HepG2 (cell line): ENCODE data around the gene THRAP3. TPM values are rescaled to one million over a fixed set of nuclear protein-coding genes. Genes with fewer than 3 reads are reported as not detected.

Experiments
- ATAC-seq: fragments of 200-7000 bp; cut with Tn5 transposase; 3 replicates; pipeline ENCODE4 v1.9.1; 2020; ENCODE audit warnings: mild to moderate bottlenecking, moderate library complexity
- BruUV-seq: library from RNA; stranded (reverse); fragments of 400-500 nt; replicated peaks from 2 replicates; lab custom pipeline; 2021; lab: Mats Ljungman, UMichigan
- CTCF ChIA-PET: fragments of 300-600 bp; formaldehyde crosslinking; extraction: SDS; loops from one replicate; lab custom pipeline; 2021; ENCODE audit warnings: low total read pairs, inconsistent platforms, low intra/inter-chr PET ratio; lab: Yijun Ruan, JAX
- POLR2A ChIA-PET: fragments of 350-600 bp; sonication (Branson Sonifier 250); formaldehyde crosslinking; loops from one replicate; lab custom pipeline; 2020; ENCODE audit warnings: antibody characterized with exemption, inconsistent platforms; lab: Yijun Ruan, JAX
- DNase-seq: peaks from one replicate; pipeline ENCODE4 v3.0.0-alpha.2; 2015; ENCODE audit warnings: low spot score
- FAIRE-seq: peaks from 3 replicates; lab custom pipeline; 2011; peaks lifted over from hg19 to GRCh38; lab: Jason Lieb, UNC
- H2AFZ ChIP-seq: one replicate; pipeline ENCODE4 v1.6.1; 2011; ENCODE audit warnings: low read length, inconsistent platforms
- H3K27ac ChIP-seq: fragments of 300-600 bp; 3 replicates; pipeline ENCODE4 v1.8.0; 2011; ENCODE audit warnings: mixed run types, mild to moderate bottlenecking, mixed read lengths, low read length, inconsistent platforms; ENCODE audit not compliant: insufficient read depth; ENCODE audit errors: extremely low read length
- H3K27me3 ChIP-seq, 2 experiments: fragments of 200-600 bp in 1 of 2; 2 replicates in 1 of 2; 3 replicates in 1 of 2; pipeline versions ENCODE4 v1.6.0 to v1.8.0; 2011; ENCODE audit warnings: low read length in 2 of 2, mild to moderate bottlenecking in 2 of 2, moderate library complexity in 2 of 2, inconsistent platforms in 1 of 2; ENCODE audit not compliant: insufficient read depth in 2 of 2, control insufficient read depth in 1 of 2
- H3K36me3 ChIP-seq, 2 experiments: fragments of 200-600 bp in 1 of 2; replicated peaks in 1 of 2; 2 replicates in 1 of 2; 3 replicates in 1 of 2; pipeline versions ENCODE4 v1.5.1 to v1.8.0; 2011; ENCODE audit warnings: low read length in 2 of 2, inconsistent platforms in 1 of 2; ENCODE audit not compliant: insufficient read depth in 2 of 2, control insufficient read depth in 1 of 2
- H3K4me1 ChIP-seq: 2 replicates; pipeline ENCODE4 v1.5.1; 2012; ENCODE audit warnings: low read length, inconsistent platforms; ENCODE audit not compliant: insufficient read depth
- H3K4me2 ChIP-seq: 2 replicates; pipeline ENCODE4 v1.6.0; 2011; ENCODE audit warnings: low read depth, low read length, inconsistent platforms
- H3K4me3 ChIP-seq, 3 experiments: fragments of 200-600 bp in 1 of 3; sonication (generic), shearing (Covaris generic) in 1 of 3; replicated peaks in 1 of 3; 2 replicates each; pipeline ENCODE4 v1.5.1; 2011 to 2016; ENCODE audit warnings: low read length in 3 of 3, inconsistent platforms in 2 of 3, low read depth in 2 of 3, mild to moderate bottlenecking in 2 of 3, control low read depth in 1 of 3, mixed read lengths in 1 of 3; ENCODE audit not compliant: insufficient read depth in 1 of 3
- H3K79me2 ChIP-seq: one replicate; pipeline ENCODE4 v1.6.1; 2011; ENCODE audit warnings: low read length, inconsistent platforms; ENCODE audit not compliant: insufficient read depth
- H3K9ac ChIP-seq: 2 replicates; pipeline ENCODE4 v1.6.0; 2011; ENCODE audit warnings: mild to moderate bottlenecking, low read depth, low read length, inconsistent platforms; ENCODE audit not compliant: insufficient read depth
- H3K9me3 ChIP-seq: 2 replicates; pipeline ENCODE4 v1.5.1; 2012; ENCODE audit warnings: mild to moderate bottlenecking, low read length
- H4K20me1 ChIP-seq: 2 replicates; pipeline ENCODE4 v1.6.0; 2011; ENCODE audit warnings: inconsistent platforms, mild to moderate bottlenecking, low read length, moderate library complexity; ENCODE audit not compliant: insufficient read depth
- FOSL2 ChIP-seq: sonication (generic); formaldehyde crosslinking; IDR thresholded peaks from 2 replicates; pipeline ENCODE4 v1.4.0; 2020; ENCODE audit warnings: missing genetic modification reagents
- GTF3A ChIP-seq: sonication (generic); formaldehyde crosslinking; conservative IDR thresholded peaks from 2 replicates; pipeline ENCODE4 v1.4.0; 2020; ENCODE audit warnings: mild to moderate bottlenecking, missing genetic modification reagents
- RBM22 ChIP-seq: fragments of 200-400 bp; formaldehyde crosslinking; optimal IDR thresholded peaks from 2 replicates; pipeline ENCODE3; 2017; ENCODE audit warnings: mild to moderate bottlenecking, low read length, moderate library complexity
- ZNF614 ChIP-seq: IDR thresholded peaks from 2 replicates; pipeline ENCODE4 v1.6.1; 2018; ENCODE audit warnings: missing biosample characterization, missing genetic modification reagents, inconsistent platforms, borderline replicate concordance
- WGBS: methylation state at CpG from one replicate; pipeline ENCODE4 v1.1.6; 2017; ENCODE audit warnings: low lambda C conversion rate; 5-methylcytosine and 5-hydroxymethylcytosine counted together
- in situ Hi-C: cut with HindIII; loops from 2 replicates; pipeline ENCODE4 v1.10.0; 2017; ENCODE audit warnings: low pct_unique_long_range_greater_than_20kb; ENCODE audit not compliant: extremely low pct_ligation_motif_present
- intact Hi-C: fragments of 100-400 bp; cut with micrococcal nuclease; formaldehyde crosslinking; loops from one replicate; pipeline ENCODE4 v1.10.0; 2022; ENCODE audit not compliant: unreplicated experiment
- polyA plus RNA-seq, 8 experiments: library from polyadenylated mRNA; depleted of rRNA in 3 of 8; stranded (reverse) in 7 of 8; unstranded in 1 of 8; fragments of >200 nt; fragmentation: Illumina TruSeq in 4 of 8; extraction: Trizol in 4 of 8; gene quantifications; 2 replicates each; pipeline versions ENCODE4 v1.2.1 to v1.2.3, GENCODE V29; 2011 to 2016; ENCODE audit warnings: low read depth in 4 of 8, missing spikeins in 1 of 8, mixed read lengths in 1 of 8; ENCODE audit not compliant: insufficient read depth in 1 of 8
- total RNA-seq, 5 experiments: library from RNA; depleted of rRNA; stranded (reverse); fragments of >200 nt; fragmentation: Illumina TruSeq; extraction: Trizol; gene quantifications; 2 replicates each; pipeline ENCODE4 v1.2.3, GENCODE V29; 2016; ENCODE audit warnings: low read depth in 1 of 5
- TF ChIP-seq, protein P1 (sequence below): sonication (generic); formaldehyde crosslinking; IDR thresholded peaks from 2 replicates; pipeline ENCODE4 v1.4.0; 2020; ENCODE audit warnings: missing genetic modification reagents
- TF ChIP-seq, protein P2 (sequence below): sonication (generic); formaldehyde crosslinking; IDR thresholded peaks from 2 replicates; pipeline ENCODE4 v1.4.0; 2020; ENCODE audit warnings: mild to moderate bottlenecking, missing genetic modification reagents

THRAP3 gene
- total and polyA plus RNA-seq, 2 of the 13 experiments (the other 11 are each of a cell fraction or from before 2014, with no cell fraction given), result 45.0 to 92.6 TPM

DNA sequence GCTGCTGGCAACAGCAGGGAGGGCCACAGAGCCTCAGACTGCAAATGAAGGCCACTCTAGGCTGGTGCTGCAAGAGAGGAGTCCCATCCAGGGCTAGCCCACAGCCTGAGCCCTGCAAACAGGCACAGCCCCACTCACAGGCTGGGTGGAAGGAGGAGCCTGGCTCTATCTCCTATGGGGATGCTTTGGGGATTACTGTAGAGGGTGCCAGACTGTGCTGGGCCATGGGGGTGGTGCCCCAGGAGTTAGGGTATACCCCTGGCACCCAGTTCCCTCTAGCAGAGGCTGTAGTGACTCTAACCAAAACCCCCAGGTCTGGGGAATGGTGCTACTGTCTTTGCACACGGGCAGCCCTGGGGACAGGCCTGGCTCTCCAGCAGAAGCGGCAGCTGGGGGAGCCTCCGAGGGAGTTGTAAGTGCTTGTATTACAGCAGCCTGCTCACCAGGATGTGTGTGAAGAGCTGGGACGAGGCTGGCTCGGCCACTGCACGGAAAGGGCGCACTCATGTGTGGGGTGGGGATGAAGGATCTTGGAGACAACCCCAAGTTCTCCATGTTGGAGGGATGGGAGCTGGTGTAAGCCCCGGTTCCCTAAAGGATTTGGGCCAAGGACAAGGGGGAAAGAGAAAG, 122.6 kb downstream of the THRAP3 start (continued):
- TF ChIP-seq, protein P1, sequence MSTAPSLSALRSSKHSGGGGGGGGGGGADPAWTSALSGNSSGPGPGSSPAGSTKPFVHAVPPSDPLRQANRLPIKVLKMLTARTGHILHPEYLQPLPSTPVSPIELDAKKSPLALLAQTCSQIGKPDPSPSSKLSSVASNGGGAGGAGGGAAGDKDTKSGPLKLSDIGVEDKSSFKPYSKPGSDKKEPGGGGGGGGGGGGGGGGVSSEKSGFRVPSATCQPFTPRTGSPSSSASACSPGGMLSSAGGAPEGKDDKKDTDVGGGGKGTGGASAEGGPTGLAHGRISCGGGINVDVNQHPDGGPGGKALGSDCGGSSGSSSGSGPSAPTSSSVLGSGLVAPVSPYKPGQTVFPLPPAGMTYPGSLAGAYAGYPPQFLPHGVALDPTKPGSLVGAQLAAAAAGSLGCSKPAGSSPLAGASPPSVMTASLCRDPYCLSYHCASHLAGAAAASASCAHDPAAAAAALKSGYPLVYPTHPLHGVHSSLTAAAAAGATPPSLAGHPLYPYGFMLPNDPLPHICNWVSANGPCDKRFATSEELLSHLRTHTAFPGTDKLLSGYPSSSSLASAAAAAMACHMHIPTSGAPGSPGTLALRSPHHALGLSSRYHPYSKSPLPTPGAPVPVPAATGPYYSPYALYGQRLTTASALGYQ, result no peak
- TF ChIP-seq, protein P2, sequence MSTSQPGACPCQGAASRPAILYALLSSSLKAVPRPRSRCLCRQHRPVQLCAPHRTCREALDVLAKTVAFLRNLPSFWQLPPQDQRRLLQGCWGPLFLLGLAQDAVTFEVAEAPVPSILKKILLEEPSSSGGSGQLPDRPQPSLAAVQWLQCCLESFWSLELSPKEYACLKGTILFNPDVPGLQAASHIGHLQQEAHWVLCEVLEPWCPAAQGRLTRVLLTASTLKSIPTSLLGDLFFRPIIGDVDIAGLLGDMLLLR, result no peak
- no peak for TF ChIP-seq ZNF614 (CRISPR knock-in tag)

DNA sequence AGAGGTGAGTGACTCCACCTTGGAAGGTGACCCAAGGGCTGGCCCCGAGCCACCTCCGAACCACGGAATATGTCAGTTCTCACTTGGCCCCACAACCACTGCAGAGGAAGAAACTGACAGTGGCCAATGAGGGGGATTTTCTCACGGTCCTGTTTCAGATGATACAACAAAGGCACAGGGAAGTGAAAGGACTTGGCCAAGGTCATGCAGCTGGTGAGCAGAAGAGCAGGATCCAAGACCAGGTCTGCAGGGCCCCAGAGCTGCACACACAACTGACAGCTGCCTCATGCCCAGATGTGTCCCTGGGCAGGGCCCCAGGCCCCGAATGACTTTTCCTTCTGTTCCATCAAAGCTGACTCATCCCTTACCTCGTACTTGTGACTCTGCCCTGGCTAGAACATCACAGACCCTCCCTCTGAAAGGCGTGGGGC, 125.0 kb downstream of the THRAP3 start:
- ChIA-PET CTCF (no interaction called here), POLR2A (no interaction called here)
- in situ Hi-C loops (no loop called here), intact Hi-C loops (no loop called here)
- H3K27ac ChIP-seq, result peak overlapping the region; percentile 8
- no peaks in the 10 kb centered on the region for H3K9me3 ChIP-seq
- DNase-seq (peak; percentile 11), ATAC-seq (no peak), FAIRE-seq (no peak)
- no TSS peak for BruUV-seq
- H3K27me3 ChIP-seq, result no peaks in the 10 kb centered on the region
- H3K9ac ChIP-seq, result no peak overlapping the region
- H3K36me3 ChIP-seq, result peaks cover 33 to 68% of the 10 kb centered on the region in 2 experiments
- peaks cover 49% of the 10 kb centered on the region for H3K4me1 ChIP-seq
- 84% methylated on average over 4 of the region's 7 CpGs for WGBS
- 0 out of 2 replicates have a peak, but pooled peaks have one; percentile 9 for TF ChIP-seq FOSL2 (CRISPR knock-in tag)
- no peak for TF ChIP-seq GTF3A
- TF ChIP-seq RBM22, result peak; percentile 16
- H3K79me2 ChIP-seq, result no peaks in the 10 kb centered on the region
- no peak overlapping the region for H2AFZ ChIP-seq
- no peaks in the 10 kb centered on the region for H4K20me1 ChIP-seq
- H3K4me3 ChIP-seq, result no peak overlapping the region
- no peak overlapping the region for H3K4me2 ChIP-seq
